IMR-90 (cell line): ENCODE measurements around the gene FLT3. TPM values are rescaled to one million over a fixed set of nuclear protein-coding genes. Genes with fewer than 3 reads are reported as not detected.

Experiments
- ATAC-seq: fragments of 200-7000 bp; cut with Tn5 transposase; 2 replicates; pipeline ENCODE4 v1.9.1; 2020; ENCODE audit warnings: low read depth, mild to moderate bottlenecking, moderate library complexity
- BruUV-seq: library from RNA; stranded (reverse); fragments of 400-500 nt; replicated peaks from 2 replicates; lab custom pipeline; 2021; lab: Mats Ljungman, UMichigan
- CTCF ChIA-PET: fragments of 300-600 bp; formaldehyde crosslinking; extraction: SDS; loops from one replicate; lab custom pipeline; 2021; ENCODE audit warnings: antibody characterized with exemption; lab: Yijun Ruan, JAX
- POLR2A ChIA-PET: fragments of 300-600 bp; sonication (Branson Sonifier 250); formaldehyde crosslinking; loops from one replicate; lab custom pipeline; 2022; ENCODE audit warnings: antibody characterized with exemption; ENCODE audit not compliant: unreplicated experiment; lab: Charles Lee
- DNase-seq: peaks from one replicate; pipeline ENCODE4 v3.0.0; 2013
- H2AFZ ChIP-seq: replicated peaks from 2 replicates; pipeline ENCODE3; 2013; ENCODE audit warnings: low read length, mild to moderate bottlenecking; ENCODE audit not compliant: poor library complexity
- H2AK5ac ChIP-seq: 2 replicates; pipeline ENCODE4 v1.6.1; 2013; ENCODE audit warnings: low read depth, low read length, inconsistent platforms
- H2AK9ac ChIP-seq: replicated peaks from 2 replicates; pipeline ENCODE3; 2013; ENCODE audit warnings: mild to moderate bottlenecking, low read depth, low read length, moderate library complexity; ENCODE audit not compliant: poor library complexity
- H2BK120ac ChIP-seq: 2 replicates; pipeline ENCODE4 v1.6.1; 2013; ENCODE audit warnings: low read depth, low read length, inconsistent platforms
- H2BK15ac ChIP-seq: 3 replicates; pipeline ENCODE4 v1.6.1; 2013; ENCODE audit warnings: low read depth, low read length, inconsistent platforms
- H2BK20ac ChIP-seq: 2 replicates; pipeline ENCODE4 v1.6.1; 2013; ENCODE audit warnings: low read depth, mild to moderate bottlenecking, inconsistent platforms, low read length, moderate library complexity
- H2BK5ac ChIP-seq: 2 replicates; pipeline ENCODE4 v1.6.1; 2013; ENCODE audit warnings: mild to moderate bottlenecking, low read depth, low read length, inconsistent platforms; ENCODE audit not compliant: poor library complexity, severe bottlenecking
- H3K14ac ChIP-seq: replicated peaks from 2 replicates; pipeline ENCODE4 v1.6.1; 2013; ENCODE audit warnings: low read depth, low read length, inconsistent platforms
- H3K18ac ChIP-seq: 2 replicates; pipeline ENCODE4 v1.6.1; 2013; ENCODE audit warnings: low read depth, low read length, control low read depth
- H3K23ac ChIP-seq: 2 replicates; pipeline ENCODE4 v1.6.1; 2013; ENCODE audit warnings: low read depth, low read length, inconsistent platforms
- H3K27ac ChIP-seq: 2 replicates; pipeline ENCODE4 v1.5.1; 2013; ENCODE audit warnings: mild to moderate bottlenecking, control low read depth, low read length; ENCODE audit not compliant: insufficient read depth
- H3K27me3 ChIP-seq: 2 replicates; pipeline ENCODE4 v1.6.1; 2013; ENCODE audit warnings: low read length; ENCODE audit not compliant: control insufficient read depth, insufficient read depth
- H3K36me3 ChIP-seq: 2 replicates; pipeline ENCODE4 v1.6.1; 2013; ENCODE audit warnings: low read length, mixed read lengths; ENCODE audit not compliant: control insufficient read depth, insufficient read depth
- H3K4ac ChIP-seq: 2 replicates; pipeline ENCODE4 v1.6.1; 2013; ENCODE audit warnings: low read depth, low read length, inconsistent platforms
- H3K4me1 ChIP-seq: 2 replicates; pipeline ENCODE4 v1.6.1; 2013; ENCODE audit warnings: low read length, mixed read lengths; ENCODE audit not compliant: control insufficient read depth, insufficient read depth
- H3K4me2 ChIP-seq: 2 replicates; pipeline ENCODE4 v1.6.1; 2013; ENCODE audit warnings: low read depth, mild to moderate bottlenecking, control low read depth, low read length, moderate library complexity
- H3K4me3 ChIP-seq: 2 replicates; pipeline ENCODE4 v1.5.1; 2013; ENCODE audit warnings: low read depth, mild to moderate bottlenecking, control low read depth, low read length, moderate library complexity; ENCODE audit not compliant: insufficient read depth
- H3K56ac ChIP-seq: 2 replicates; pipeline ENCODE4 v1.6.1; 2013; ENCODE audit warnings: low read length, inconsistent platforms; ENCODE audit not compliant: insufficient read depth; ENCODE audit errors: extremely low read depth
- H3K79me1 ChIP-seq, 2 experiments: 2 replicates each; pipeline ENCODE4 v1.6.1; 2013; ENCODE audit warnings: low read length in 2 of 2, inconsistent platforms in 1 of 2, low read depth in 1 of 2
- H3K9ac ChIP-seq: 2 replicates; pipeline ENCODE4 v1.6.1; 2013; ENCODE audit warnings: low read depth, low read length, control low read depth
- H3K9me1 ChIP-seq: 2 replicates; pipeline ENCODE4 v1.6.1; 2013; ENCODE audit warnings: low read length, inconsistent platforms; ENCODE audit not compliant: insufficient read depth
- H3K9me3 ChIP-seq: 2 replicates; pipeline ENCODE4 v1.6.1; 2013; ENCODE audit warnings: low read length; ENCODE audit not compliant: control insufficient read depth, insufficient read depth
- H4K20me1 ChIP-seq: 2 replicates; pipeline ENCODE4 v1.6.1; 2013; ENCODE audit warnings: low read length, inconsistent platforms; ENCODE audit not compliant: insufficient read depth
- H4K5ac ChIP-seq: 2 replicates; pipeline ENCODE4 v1.6.1; 2013; ENCODE audit warnings: mild to moderate bottlenecking, low read depth, low read length, control low read depth
- H4K8ac ChIP-seq, 2 experiments: 2 replicates each; pipeline ENCODE4 v1.6.1; 2013; ENCODE audit warnings: low read depth in 2 of 2, low read length in 2 of 2, control low read depth in 1 of 2, inconsistent platforms in 1 of 2
- H4K91ac ChIP-seq: 2 replicates; pipeline ENCODE4 v1.6.1; 2013; ENCODE audit warnings: low read depth, low read length, inconsistent platforms; ENCODE audit not compliant: insufficient read depth
- BHLHE40 ChIP-seq: fragments of 150-350 bp; IDR thresholded peaks from 2 replicates; pipeline ENCODE4 v1.6.1; 2016; ENCODE audit warnings: mild to moderate bottlenecking, low read depth, low read length
- ELK1 ChIP-seq: fragments of 150-350 bp; IDR thresholded peaks from 2 replicates; pipeline ENCODE4 v1.6.1; 2016; ENCODE audit warnings: low read depth, mild to moderate bottlenecking, low read length, moderate library complexity, borderline replicate concordance
- MAFK ChIP-seq: IDR thresholded peaks from 2 replicates; pipeline ENCODE4 v1.6.1; 2012; ENCODE audit warnings: low read depth, low read length, improper control_type of control experiment
- MXI1 ChIP-seq: IDR thresholded peaks from 2 replicates; pipeline ENCODE4 v1.6.1; 2012; ENCODE audit warnings: low read depth, mild to moderate bottlenecking, low read length, moderate library complexity, borderline replicate concordance
- NFE2L2 ChIP-seq: fragments of 150-350 bp; IDR thresholded peaks from 2 replicates; pipeline ENCODE4 v1.6.1; 2016; ENCODE audit warnings: low read depth, mild to moderate bottlenecking, low read length
- RFX5 ChIP-seq: IDR thresholded peaks from 2 replicates; pipeline ENCODE4 v1.8.0; 2012; ENCODE audit warnings: low read depth, mild to moderate bottlenecking, low read length, moderate library complexity
- SMC3 ChIP-seq: fragments of 150-350 bp; IDR thresholded peaks from 2 replicates; pipeline ENCODE4 v1.6.1; 2016; ENCODE audit warnings: low read depth, mild to moderate bottlenecking, antibody characterized with exemption, low read length, moderate library complexity
- dilution Hi-C: fragments of 300-500 bp; cut with HindIII; formaldehyde crosslinking; loops from one replicate; pipeline ENCODE4 v1.14.3; 2018; ENCODE audit warnings: low sequenced_read_pairs; ENCODE audit not compliant: unreplicated experiment
- in situ Hi-C: fragments of 300-500 bp; cut with MboI; formaldehyde crosslinking; loops from 3 replicates; pipeline ENCODE4 v1.14.3; 2019; ENCODE audit warnings: low sequenced_read_pairs, inconsistent platforms, mixed read lengths
- intact Hi-C: fragments of 100-400 bp; cut with micrococcal nuclease; formaldehyde crosslinking; loops from 2 replicates; pipeline ENCODE4 v1.10.0; 2022
- polyA plus RNA-seq, 3 experiments: library from polyadenylated mRNA; depleted of rRNA; stranded (reverse); fragments of >200 nt; gene quantifications; 2 replicates each; pipeline ENCODE4 v1.2.3, GENCODE V29; 2012; ENCODE audit warnings: low replicate concordance in 1 of 3
- total RNA-seq: library from RNA; depleted of rRNA; stranded (reverse); fragments of >200 nt; gene quantifications from 2 replicates; pipeline ENCODE4 v1.2.3, GENCODE V29; 2012

The FLT3 gene
- total and polyA plus RNA-seq, 2 of the 4 experiments (the other 2 are of a cell fraction), result not detected

GRCh38 chr13:28120317-28120716, 19.9 kb upstream of the FLT3 start:
- H2BK15ac ChIP-seq, result no peak overlapping the region
- in situ Hi-C loops (no loop called here), intact Hi-C loops (no loop called here), dilution Hi-C loops (no loop called here)
- TF ChIP-seq NFE2L2 (no peak), BHLHE40 (no peak), MXI1 (no peak), ELK1 (no peak), RFX5 (no peak), SMC3 (no peak), MAFK (no peak)
- H3K9me1 ChIP-seq, result no peaks in the 10 kb centered on the region
- H3K18ac ChIP-seq, result no peak overlapping the region
- no peak overlapping the region for H2AK9ac ChIP-seq
- H3K4ac ChIP-seq, result no peak overlapping the region
- H4K8ac ChIP-seq, result no peak overlapping the region
- H3K9me3 ChIP-seq, result no peaks in the 10 kb centered on the region
- no peak overlapping the region for H4K5ac ChIP-seq
- H2BK5ac ChIP-seq, result no peak overlapping the region
- no TSS peak for BruUV-seq
- H3K9ac ChIP-seq, result no peak overlapping the region
- H2BK120ac ChIP-seq, result no peak overlapping the region
- no peak overlapping the region for H3K4me2 ChIP-seq
- no peak overlapping the region for H3K27ac ChIP-seq
- H3K4me3 ChIP-seq, result no peak overlapping the region
- no peak overlapping the region for H3K56ac ChIP-seq
- no peak overlapping the region for H2BK20ac ChIP-seq
- DNase-seq (no peak), ATAC-seq (no peak)
- H3K14ac ChIP-seq, result no peak overlapping the region
- H2AK5ac ChIP-seq, result no peak overlapping the region
- CTCF ChIA-PET, result no interaction called here
- no peaks in the 10 kb centered on the region for H3K79me1 ChIP-seq
- H4K20me1 ChIP-seq, result no peaks in the 10 kb centered on the region
- H3K27me3 ChIP-seq, result peaks cover 8% of the 10 kb centered on the region
- no peaks in the 10 kb centered on the region for H3K36me3 ChIP-seq
- H3K23ac ChIP-seq, result no peak overlapping the region
- POLR2A ChIA-PET, result no interaction called here
- H3K4me1 ChIP-seq, result no peaks in the 10 kb centered on the region
- H2AFZ ChIP-seq, result no peak overlapping the region
- no peak overlapping the region for H4K91ac ChIP-seq
